Neural cell (in vitro differentiated cells): ENCODE results near the gene PLBD2. TPM values are rescaled to one million over a fixed set of nuclear protein-coding genes. Genes with fewer than 3 reads are reported as not detected.

Experiments
- H2AFZ ChIP-seq: fragments of 200-600, 300-800 bp; sonication (generic), shearing (Covaris generic); 2 replicates; pipeline ENCODE4 v1.6.0; 2014; ENCODE audit warnings: low read depth, mild to moderate bottlenecking, antibody characterized with exemption, low read length, moderate library complexity
- H3F3A ChIP-seq: fragments of 200-600 bp; shearing (Covaris generic); 2 replicates; pipeline ENCODE4 v1.6.1; 2016; ENCODE audit warnings: mild to moderate bottlenecking, moderate library complexity, mixed read lengths, antibody characterized with exemption, low read length; ENCODE audit not compliant: insufficient read depth, poor library complexity, severe bottlenecking
- H3K27ac ChIP-seq: fragments of 200-600, 300-800 bp; sonication (generic), shearing (Covaris generic); 2 replicates; pipeline ENCODE4 v1.5.1; 2014; ENCODE audit warnings: mild to moderate bottlenecking, low read length, moderate library complexity
- H3K27me3 ChIP-seq: fragments of 300-800, 200-600 bp; sonication (generic), shearing (Covaris generic); 2 replicates; pipeline ENCODE4 v1.6.0; 2014; ENCODE audit warnings: mild to moderate bottlenecking, low read depth, low read length, moderate library complexity; ENCODE audit not compliant: insufficient read depth
- H3K36me3 ChIP-seq: fragments of 300-800, 200-600 bp; sonication (generic), shearing (Covaris generic); 2 replicates; pipeline ENCODE4 v1.5.1; 2014; ENCODE audit warnings: mild to moderate bottlenecking, antibody characterized with exemption, low read length, moderate library complexity; ENCODE audit not compliant: insufficient read depth
- H3K4me2 ChIP-seq: fragments of 300-800, 200-600 bp; sonication (generic), shearing (Covaris generic); 2 replicates; pipeline ENCODE4 v1.6.0; 2014; ENCODE audit warnings: mild to moderate bottlenecking, low read length
- H3K4me3 ChIP-seq: fragments of 300-800, 200-600 bp; sonication (generic), shearing (Covaris generic); 2 replicates; pipeline ENCODE4 v1.5.1; 2014; ENCODE audit warnings: mild to moderate bottlenecking, low read length, moderate library complexity
- H3K79me2 ChIP-seq: fragments of 200-600 bp; shearing (Covaris generic); replicated peaks from 2 replicates; pipeline ENCODE4 v1.6.0; 2014; ENCODE audit warnings: mild to moderate bottlenecking, low read length, moderate library complexity; ENCODE audit not compliant: insufficient read depth
- H3K9ac ChIP-seq: fragments of 300-800, 200-600 bp; sonication (generic), shearing (Covaris generic); 2 replicates; pipeline ENCODE4 v1.6.1; 2016; ENCODE audit warnings: mild to moderate bottlenecking, low read length, mixed read lengths
- H3K9me2 ChIP-seq: fragments of 200-600 bp; shearing (Covaris generic); 2 replicates; pipeline ENCODE4 v1.6.1; 2016; ENCODE audit warnings: mild to moderate bottlenecking, low read length, mixed read lengths; ENCODE audit not compliant: insufficient read depth
- H3K9me3 ChIP-seq: fragments of 200-600, 300-800 bp; sonication (generic), shearing (Covaris generic); 2 replicates; pipeline ENCODE4 v1.6.1; 2016; ENCODE audit warnings: mild to moderate bottlenecking, mixed run types, low read length, moderate library complexity, mixed read lengths
- H4K20me1 ChIP-seq: fragments of 200-600 bp; shearing (Covaris generic); 2 replicates; pipeline ENCODE4 v1.6.1; 2016; ENCODE audit warnings: mild to moderate bottlenecking, mixed run types; ENCODE audit not compliant: insufficient read depth
- CTCF ChIP-seq: fragments of 450-650 bp; IDR thresholded peaks from 2 replicates; pipeline ENCODE4 v1.5.1; 2014; ENCODE audit warnings: antibody characterized with exemption, mild to moderate bottlenecking, moderate library complexity; ENCODE audit not compliant: poor library complexity, severe bottlenecking
- EP300 ChIP-seq: fragments of 450-650 bp; conservative IDR thresholded peaks from 2 replicates; pipeline ENCODE4 v1.6.1; 2014; ENCODE audit warnings: antibody characterized with exemption, mild to moderate bottlenecking, moderate library complexity; ENCODE audit not compliant: poor library complexity, severe bottlenecking
- EZH2 ChIP-seq: fragments of 200-600, 300-800 bp; shearing (Covaris generic), sonication (generic); IDR thresholded peaks from 2 replicates; pipeline ENCODE4 v1.6.1; 2014; ENCODE audit warnings: antibody characterized with exemption, low read length, borderline replicate concordance, mild to moderate bottlenecking; ENCODE audit not compliant: insufficient read depth, poor library complexity, severe bottlenecking
- MXI1 ChIP-seq: fragments of 450-650 bp; conservative IDR thresholded peaks from 2 replicates; pipeline ENCODE4 v1.6.1; 2014; ENCODE audit warnings: antibody characterized with exemption, mild to moderate bottlenecking; ENCODE audit not compliant: poor library complexity, severe bottlenecking
- POLR2AphosphoS5 ChIP-seq: IDR thresholded peaks from 2 replicates; pipeline ENCODE4 v1.6.1; 2012
- RAD21 ChIP-seq: fragments of 450-650 bp; conservative IDR thresholded peaks from 2 replicates; pipeline ENCODE4 v1.6.1; 2014; ENCODE audit warnings: antibody characterized with exemption, mild to moderate bottlenecking, moderate library complexity
- REST ChIP-seq: IDR thresholded peaks from 2 replicates; pipeline ENCODE4 v1.6.1; 2012; ENCODE audit warnings: borderline replicate concordance
- SMC3 ChIP-seq: fragments of 450-650 bp; conservative IDR thresholded peaks from 2 replicates; pipeline ENCODE4 v1.6.1; 2014; ENCODE audit warnings: antibody characterized with exemption, mild to moderate bottlenecking, moderate library complexity; ENCODE audit not compliant: poor library complexity
- TAF1 ChIP-seq: IDR thresholded peaks from 2 replicates; pipeline ENCODE4 v1.6.1; 2012; ENCODE audit warnings: low read depth
- polyA plus RNA-seq: library from polyadenylated mRNA; depleted of rRNA; stranded (reverse); fragments of >200 nt; gene quantifications from 2 replicates; pipeline ENCODE4 v1.2.3, GENCODE V29; 2014

PLBD2 gene
- polyA plus RNA-seq, 1 donor from 2014 or later = 4.8 TPM

GRCh38 chr12:113333418-113333750 lies 25.0 kb upstream of the PLBD2 start:
- H3K9ac ChIP-seq = no peak overlapping the region
- H3K4me3 ChIP-seq = no peak overlapping the region
- no peak for TF ChIP-seq SMC3
- TF ChIP-seq EZH2 = no peak
- TF ChIP-seq EP300 = no peak
- TF ChIP-seq POLR2AphosphoS5 = no peak
- TF ChIP-seq CTCF = no peak
- TF ChIP-seq REST = no peak
- no peak for TF ChIP-seq TAF1
- no peak for TF ChIP-seq MXI1
- TF ChIP-seq RAD21 = no peak
- H3K9me3 ChIP-seq = no peaks in the 10 kb centered on the region
- H3K27ac ChIP-seq = no peak overlapping the region
- no peaks in the 10 kb centered on the region for H4K20me1 ChIP-seq
- no peaks in the 10 kb centered on the region for H3K79me2 ChIP-seq
- no peaks in the 10 kb centered on the region for H3F3A ChIP-seq
- no peaks in the 10 kb centered on the region for H3K9me2 ChIP-seq
- no peak overlapping the region for H2AFZ ChIP-seq
- peaks cover 26% of the 10 kb centered on the region for H3K27me3 ChIP-seq
- no peaks in the 10 kb centered on the region for H3K36me3 ChIP-seq
- H3K4me2 ChIP-seq = no peak overlapping the region

DNA sequence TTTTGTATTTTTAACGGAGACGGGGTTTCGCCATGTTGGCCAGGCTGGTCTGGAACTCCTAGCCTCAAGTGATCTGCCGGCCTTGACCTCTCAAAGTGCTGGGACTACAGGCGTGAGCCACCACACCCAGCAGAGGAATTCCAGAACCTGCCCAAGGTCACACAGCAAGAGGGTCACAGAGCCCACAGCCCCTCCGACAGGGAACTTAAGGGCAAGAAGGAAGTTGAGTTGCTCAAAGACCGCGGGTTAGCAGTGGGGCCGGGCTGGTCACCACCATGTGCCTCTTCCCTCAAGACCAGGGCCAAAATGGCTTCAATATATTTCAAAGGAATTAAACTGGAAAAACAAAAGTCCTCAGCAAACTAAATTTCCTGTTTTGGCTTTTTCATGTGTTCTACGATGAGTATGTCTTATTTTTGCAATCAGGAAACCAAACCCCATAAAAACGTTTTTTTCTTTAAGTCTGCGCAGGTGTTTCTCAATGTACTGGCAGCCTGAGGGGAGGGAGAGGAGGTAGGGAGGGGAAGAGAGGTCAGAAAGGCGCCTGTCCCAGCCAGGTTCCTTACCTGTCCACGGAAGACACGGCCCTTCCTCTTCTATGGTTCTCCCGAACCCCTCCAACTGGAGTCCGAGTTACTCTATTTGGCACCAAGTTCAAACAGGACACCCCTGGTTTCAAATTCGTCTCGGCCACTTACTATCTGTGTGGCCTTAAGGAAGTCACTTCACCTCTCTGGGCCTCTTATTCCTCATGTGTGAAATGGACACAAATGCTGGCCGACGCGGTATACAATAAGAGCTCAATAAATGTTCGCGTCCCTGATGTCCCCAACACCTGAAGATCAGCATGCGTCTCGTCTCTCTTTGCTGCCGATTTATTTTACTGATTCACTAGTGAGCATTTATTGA lies 24.3 kb upstream of the PLBD2 start:
- TF ChIP-seq CTCF (no peak), MXI1 (no peak), REST (no peak), SMC3 (no peak), EP300 (no peak)
- no peak overlapping the region for H3K27ac ChIP-seq
- H3K27me3 ChIP-seq = peaks cover 26% of the 10 kb centered on the region

More for the DNA sequence above, 24.3 kb upstream of the PLBD2 start:
- H3F3A ChIP-seq = no peaks in the 10 kb centered on the region
- H3K4me3 ChIP-seq = peak overlapping the region; percentile 66
- H3K36me3 ChIP-seq = no peaks in the 10 kb centered on the region
- no peak overlapping the region for H3K4me2 ChIP-seq
- no peaks in the 10 kb centered on the region for H3K79me2 ChIP-seq
- H4K20me1 ChIP-seq = no peaks in the 10 kb centered on the region
- H2AFZ ChIP-seq = no peak overlapping the region
- H3K9ac ChIP-seq = no peak overlapping the region
- no peaks in the 10 kb centered on the region for H3K9me2 ChIP-seq
- no peaks in the 10 kb centered on the region for H3K9me3 ChIP-seq
